ENCODE results near the gene PCSK9.
A peak's percentile ranks its signal among the peaks of the same experiment; 100 is the strongest.
"Not testable (repeated sequence)": the region's sequence is repeated elsewhere in the genome, so short reads cannot be mapped to it uniquely, and the experiment has no call there.

The PCSK9 gene

DNA sequence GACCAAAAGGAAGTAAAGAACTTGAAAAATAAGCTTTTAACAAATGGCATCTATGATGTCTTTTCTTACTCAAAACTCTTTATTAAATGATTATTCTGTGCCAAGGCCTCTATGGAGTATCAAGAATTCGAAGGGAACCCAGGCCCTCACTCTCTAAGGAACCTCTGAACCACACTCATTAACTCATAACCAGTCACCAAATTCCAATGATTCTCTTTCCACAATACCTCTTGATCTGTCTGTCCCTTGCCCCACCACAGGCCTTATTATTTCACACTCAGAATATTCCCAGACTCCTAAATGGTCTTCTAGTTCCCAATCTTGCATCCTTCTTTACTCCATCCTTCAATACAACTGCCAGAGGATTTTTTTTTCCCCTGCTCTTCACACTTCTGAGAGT, 37.0 kb downstream of the PCSK9 start:
- no peaks in the 10 kb centered on the region for H3K27me3 Mint-ChIP-seq
- H3K9me3 Mint-ChIP-seq: no peaks in the 10 kb centered on the region
- CTCF ChIA-PET: interaction anchor here (1.2 kb wide), 1 partner anchor 199 kb away, joined by 3 read pairs; no protein-coding TSS in a partner anchor
- H3K4me3 Mint-ChIP-seq: no peak overlapping the region
- no peak for DNase-seq
- peak overlapping the region; percentile 58 for H3K27ac Mint-ChIP-seq
- peaks cover 4% of the 10 kb centered on the region for H3K4me1 Mint-ChIP-seq
- H3K36me3 Mint-ChIP-seq: peaks cover 58% of the 10 kb centered on the region

DNA sequence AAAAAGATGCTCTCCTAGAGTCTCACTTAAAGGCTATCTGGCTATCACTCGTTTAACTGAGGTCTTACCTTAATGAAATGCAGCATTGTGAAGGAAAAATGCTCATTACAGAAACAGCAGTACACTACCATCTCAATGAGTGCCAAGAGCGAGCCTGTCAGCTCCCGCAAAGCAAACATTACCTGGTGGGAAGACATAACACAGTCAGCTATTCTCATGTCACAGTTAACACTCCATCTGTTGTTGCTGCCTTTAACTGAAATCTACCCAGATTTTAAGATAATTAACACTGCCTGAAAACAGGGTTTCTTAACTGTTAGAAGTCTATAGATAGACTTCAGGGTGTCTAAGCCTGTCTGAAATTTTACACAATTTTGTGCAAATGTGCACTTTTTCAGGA, 39.1 kb downstream of the PCSK9 start:
- Mint-ChIP-seq H3K4me3 (no peak overlapping the region), H3K9me3 (no peaks in the 10 kb centered on the region), H3K36me3 (peaks cover 53% of the 10 kb centered on the region), H3K27me3 (no peaks in the 10 kb centered on the region), H3K27ac (no peak overlapping the region), H3K4me1 (peaks cover 3% of the 10 kb centered on the region)
- no peak for DNase-seq
- CTCF ChIA-PET: no interaction called here

DNA sequence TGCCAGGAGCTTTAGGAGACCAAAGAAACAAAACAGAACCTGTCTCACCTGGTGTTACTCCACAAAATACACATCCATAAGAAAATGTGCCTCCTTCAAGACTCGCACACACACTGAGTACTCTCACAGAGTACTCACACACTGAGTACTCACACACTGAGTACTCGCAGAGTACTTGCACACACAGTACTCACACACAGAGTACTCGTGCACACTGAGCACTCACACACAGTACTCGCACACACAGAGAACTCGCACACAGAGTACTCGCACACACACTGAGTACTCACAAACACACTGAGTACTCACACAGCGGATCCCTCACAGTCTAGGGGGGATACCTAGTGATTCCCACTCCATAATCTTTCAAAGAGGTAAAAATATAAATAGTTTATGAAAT, 40.3 kb downstream of the PCSK9 start:
- Mint-ChIP-seq H3K4me1 (no peaks in the 10 kb centered on the region), H3K27ac (no peak overlapping the region), H3K36me3 (peaks cover 52% of the 10 kb centered on the region), H3K9me3 (no peaks in the 10 kb centered on the region), H3K27me3 (no peaks in the 10 kb centered on the region), H3K4me3 (no peak overlapping the region)
- CTCF ChIA-PET: no interaction called here
- DNase-seq: no peak

DNA sequence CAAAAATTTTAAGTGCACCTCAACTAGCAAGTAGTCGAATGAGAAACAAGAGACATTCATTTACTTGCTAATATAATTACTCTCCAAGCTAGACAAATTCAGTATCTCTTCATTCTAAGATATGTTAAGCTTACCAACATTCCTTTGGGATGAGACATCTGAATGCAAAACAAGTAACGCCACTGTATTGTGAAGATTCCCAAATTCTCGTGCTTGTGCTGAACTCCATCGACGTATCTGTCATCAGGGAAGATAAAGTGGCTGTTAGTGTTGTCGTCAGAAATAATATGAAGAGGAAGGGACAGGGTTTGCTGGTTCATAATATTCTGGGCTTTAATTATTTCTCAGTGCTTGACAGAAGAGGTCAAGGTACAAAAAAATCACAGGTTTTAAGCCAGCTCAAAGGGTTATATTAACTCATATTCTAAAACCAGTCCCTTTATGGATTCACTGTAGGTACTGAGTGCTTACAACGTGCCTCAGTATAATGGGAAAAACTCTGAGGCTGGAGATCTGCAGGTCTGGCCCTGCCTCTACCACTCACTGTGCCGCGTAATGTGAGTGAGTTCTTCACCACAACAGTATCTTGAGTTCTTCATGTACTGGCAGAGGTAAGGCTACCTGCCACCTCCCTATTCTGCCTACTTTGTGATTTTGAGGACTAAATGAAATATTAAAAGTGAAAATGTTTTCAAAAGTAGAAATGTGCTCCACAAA, 42.0 kb downstream of the PCSK9 start:
- no peaks in the 10 kb centered on the region for H3K4me1 Mint-ChIP-seq

DNA sequence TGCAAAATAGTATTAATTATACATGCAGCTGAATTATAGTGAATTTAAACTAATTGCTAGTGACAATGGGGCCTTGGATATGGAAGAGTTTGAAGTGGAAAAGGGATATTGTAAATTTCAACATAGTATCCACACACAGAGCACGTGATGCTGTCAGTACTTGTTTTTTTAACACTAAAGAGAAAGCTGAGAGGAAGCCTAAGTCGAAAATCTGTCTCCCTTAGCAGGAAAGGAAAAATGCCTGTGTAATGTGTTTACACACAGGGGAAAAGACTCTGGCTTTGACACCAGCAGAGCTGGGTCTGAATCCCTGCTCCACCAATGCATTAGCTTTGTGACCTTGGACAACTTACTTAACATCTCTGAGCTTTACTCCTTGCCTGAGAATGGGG, 42.6 kb downstream of the PCSK9 start:
- Mint-ChIP-seq H3K27me3 (no peaks in the 10 kb centered on the region), H3K27ac (no peak overlapping the region), H3K36me3 (peaks cover 47% of the 10 kb centered on the region), H3K4me3 (no peak overlapping the region), H3K4me1 (no peaks in the 10 kb centered on the region), H3K9me3 (no peaks in the 10 kb centered on the region)
- DNase-seq: no peak
- CTCF ChIA-PET: no interaction called here

More for the DNA sequence above, 42.0 kb downstream of the PCSK9 start:
- Mint-ChIP-seq H3K27ac (no peak overlapping the region), H3K27me3 (no peaks in the 10 kb centered on the region), H3K9me3 (no peaks in the 10 kb centered on the region), H3K4me3 (no peak overlapping the region), H3K36me3 (peaks cover 50% of the 10 kb centered on the region)
- no peak for DNase-seq
- CTCF ChIA-PET: interaction anchor here (0.6 kb wide), 1 partner anchor 40 kb away, joined by 3 read pairs; no protein-coding TSS in a partner anchor

DNA sequence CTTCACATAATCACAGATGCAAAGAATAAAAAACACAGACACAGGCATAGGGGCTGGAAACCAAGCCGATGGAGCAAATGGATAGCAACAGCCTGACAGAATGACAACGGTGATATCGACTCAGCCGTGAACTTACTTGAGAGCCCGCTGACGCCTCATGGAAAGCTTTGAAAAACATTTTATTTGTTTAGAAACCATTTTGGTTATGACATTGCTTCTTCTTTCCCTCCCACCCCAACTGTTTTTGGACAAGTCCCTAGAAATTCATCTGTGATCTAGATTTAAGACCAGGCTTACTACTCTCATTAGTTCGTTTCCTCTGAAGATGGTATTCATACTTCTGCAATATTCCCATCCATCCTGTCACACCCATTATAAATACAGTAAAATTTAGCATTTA, 44.9 kb downstream of the PCSK9 start:
- DNase-seq: no peak
- Mint-ChIP-seq H3K9me3 (no peaks in the 10 kb centered on the region), H3K36me3 (peaks cover 52% of the 10 kb centered on the region), H3K4me3 (no peak overlapping the region), H3K4me1 (peaks cover 8% of the 10 kb centered on the region), H3K27me3 (no peaks in the 10 kb centered on the region), H3K27ac (no peak overlapping the region)
- CTCF ChIA-PET: interaction anchor here (0.6 kb wide), 1 partner anchor 49 kb away, joined by 5 read pairs; no protein-coding TSS in a partner anchor

DNA sequence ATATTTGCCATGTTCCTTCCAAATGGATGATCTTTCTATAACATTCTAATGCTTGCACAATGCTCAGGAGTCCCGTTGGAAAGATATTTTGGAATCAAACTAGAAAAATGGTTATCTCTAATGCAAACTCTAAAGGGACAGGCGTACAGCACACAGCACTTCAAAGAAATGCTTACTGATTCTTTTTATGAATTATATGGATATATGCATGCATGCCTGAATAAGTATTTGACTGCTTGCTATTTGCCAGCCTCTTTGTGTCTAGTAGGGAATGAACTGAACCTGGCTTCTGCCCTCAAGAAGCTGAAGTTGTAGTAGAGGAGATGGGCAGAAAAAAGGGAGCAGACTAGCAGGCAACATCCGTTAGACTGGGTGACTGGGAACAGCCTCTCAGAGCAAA, 48.1 kb downstream of the PCSK9 start:
- Mint-ChIP-seq H3K36me3 (peaks cover 55% of the 10 kb centered on the region), H3K9me3 (no peaks in the 10 kb centered on the region), H3K27me3 (no peaks in the 10 kb centered on the region), H3K4me1 (peaks cover 14% of the 10 kb centered on the region), H3K4me3 (no peak overlapping the region), H3K27ac (no peak overlapping the region)
- DNase-seq: no peak
- CTCF ChIA-PET: no interaction called here

DNA sequence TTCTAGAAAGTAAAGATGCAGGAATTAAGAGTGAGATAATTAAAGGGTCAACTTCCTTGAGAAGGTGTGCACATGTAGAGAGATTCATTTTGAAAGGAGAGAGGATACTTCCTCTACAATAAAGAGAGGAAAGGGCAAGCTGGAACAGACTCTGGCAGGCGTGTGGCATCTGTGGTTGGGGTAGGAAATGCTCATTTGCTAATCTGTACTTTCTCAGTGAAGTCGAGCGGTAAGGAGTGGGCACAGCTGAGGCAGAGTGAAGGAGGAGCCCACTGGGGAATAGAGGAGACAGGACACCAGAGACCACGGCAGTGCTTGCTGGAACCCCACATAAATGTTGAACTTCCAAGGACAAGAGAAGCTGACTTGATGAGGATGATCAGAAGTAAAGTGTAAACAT, 49.1 kb downstream of the PCSK9 start:
- CTCF ChIA-PET: no interaction called here
- DNase-seq: no peak
- Mint-ChIP-seq H3K9me3 (no peaks in the 10 kb centered on the region), H3K27ac (no peak overlapping the region), H3K36me3 (peaks cover 62% of the 10 kb centered on the region), H3K4me3 (no peak overlapping the region), H3K27me3 (no peaks in the 10 kb centered on the region), H3K4me1 (peaks cover 14% of the 10 kb centered on the region)

DNA sequence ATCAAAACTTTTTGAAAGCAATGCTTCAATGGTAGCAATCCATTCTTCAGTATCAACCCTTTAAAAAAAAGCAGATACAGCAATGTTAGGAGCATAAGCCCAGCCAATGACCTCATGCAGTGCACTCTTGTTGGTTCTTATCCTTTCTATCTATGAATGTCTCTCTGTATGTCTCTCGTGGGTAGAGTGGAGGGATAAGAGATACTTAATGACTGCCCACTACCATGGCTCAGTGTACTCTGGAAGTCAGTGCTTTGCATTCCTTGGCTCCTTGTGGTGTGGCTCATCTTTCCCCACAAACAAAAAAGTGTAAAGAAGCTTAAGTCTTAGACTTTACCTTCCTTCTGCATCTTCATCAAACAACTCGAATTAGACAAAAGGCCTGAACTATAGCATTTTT, 50.3 kb downstream of the PCSK9 start:
- no peaks in the 10 kb centered on the region for H3K9me3 Mint-ChIP-seq
- DNase-seq: no peak
- H3K36me3 Mint-ChIP-seq: peaks cover 61% of the 10 kb centered on the region
- CTCF ChIA-PET: no interaction called here
- peaks cover 14% of the 10 kb centered on the region for H3K4me1 Mint-ChIP-seq
- H3K27me3 Mint-ChIP-seq: no peaks in the 10 kb centered on the region
- H3K4me3 Mint-ChIP-seq: no peak overlapping the region
- H3K27ac Mint-ChIP-seq: no peak overlapping the region

DNA sequence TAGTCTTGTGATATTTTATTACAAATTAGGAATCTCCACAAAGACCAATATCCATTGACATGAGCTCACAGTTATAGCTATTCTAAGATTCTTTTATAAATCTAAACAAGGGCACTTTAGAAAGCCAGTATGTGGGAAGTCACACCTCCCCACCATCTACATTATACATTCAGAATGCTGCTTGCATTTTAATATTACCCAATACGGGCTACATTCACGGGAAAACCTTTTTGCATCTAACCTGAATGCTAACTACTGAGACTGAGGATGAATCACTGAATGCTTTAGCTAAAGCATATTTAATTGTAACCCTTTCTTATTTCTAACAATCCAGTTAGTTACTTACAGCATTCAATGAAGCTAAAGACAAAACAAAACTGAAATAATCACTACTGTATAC, 53.1 kb downstream of the PCSK9 start:
- Mint-ChIP-seq H3K27ac (no peak overlapping the region), H3K4me3 (no peak overlapping the region), H3K9me3 (no peaks in the 10 kb centered on the region), H3K36me3 (peaks cover 67% of the 10 kb centered on the region), H3K27me3 (no peaks in the 10 kb centered on the region), H3K4me1 (peaks cover 14% of the 10 kb centered on the region)
- DNase-seq: no peak
- CTCF ChIA-PET: no interaction called here

DNA sequence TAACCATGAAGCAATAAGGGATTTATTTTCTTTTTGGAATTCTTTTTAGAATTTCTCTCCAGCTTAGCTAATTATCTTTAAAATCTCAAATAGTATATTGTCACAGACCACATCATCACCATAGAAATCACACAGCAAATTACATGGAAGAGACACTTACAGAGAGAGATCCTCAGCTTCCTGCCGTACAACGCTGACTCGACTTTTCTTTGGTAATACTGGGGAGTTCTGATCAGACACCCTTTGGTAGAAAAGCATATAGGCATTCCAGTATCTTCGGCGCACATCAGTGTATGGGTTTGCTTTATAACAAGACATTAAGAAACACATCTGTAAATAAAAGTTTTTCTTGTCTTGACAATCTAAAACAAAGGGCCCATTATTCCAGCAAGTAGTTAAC, 55.7 kb downstream of the PCSK9 start:
- Mint-ChIP-seq H3K27ac (no peak overlapping the region), H3K36me3 (peaks cover 63% of the 10 kb centered on the region), H3K9me3 (no peaks in the 10 kb centered on the region), H3K27me3 (no peaks in the 10 kb centered on the region), H3K4me1 (no peaks in the 10 kb centered on the region), H3K4me3 (no peak overlapping the region)
- no peak for DNase-seq
- CTCF ChIA-PET: no interaction called here

DNA sequence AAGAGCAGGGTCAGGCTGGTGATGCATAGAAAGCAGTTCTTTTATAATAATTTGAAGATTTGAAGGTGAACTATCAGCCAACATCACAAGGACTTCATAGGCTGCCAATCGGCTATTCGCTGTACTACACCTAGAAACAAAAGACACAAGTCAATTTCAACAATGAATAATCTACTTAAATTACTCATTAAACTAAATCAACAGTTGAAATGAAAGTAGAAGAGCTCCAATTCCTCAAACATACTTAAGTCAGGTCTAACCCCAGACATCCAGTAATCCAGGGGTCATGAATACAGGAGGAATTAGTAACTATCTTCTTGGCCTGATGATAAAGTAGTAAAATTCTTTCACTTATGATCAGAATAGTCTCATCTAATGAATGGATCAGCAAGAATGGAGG, 64.5 kb downstream of the PCSK9 start:
- Mint-ChIP-seq H3K4me3 (no peak overlapping the region), H3K4me1 (no peaks in the 10 kb centered on the region), H3K27me3 (no peaks in the 10 kb centered on the region), H3K36me3 (peaks cover 42% of the 10 kb centered on the region), H3K27ac (no peak overlapping the region), H3K9me3 (no peaks in the 10 kb centered on the region)
- DNase-seq: no peak
- CTCF ChIA-PET: no interaction called here

DNA sequence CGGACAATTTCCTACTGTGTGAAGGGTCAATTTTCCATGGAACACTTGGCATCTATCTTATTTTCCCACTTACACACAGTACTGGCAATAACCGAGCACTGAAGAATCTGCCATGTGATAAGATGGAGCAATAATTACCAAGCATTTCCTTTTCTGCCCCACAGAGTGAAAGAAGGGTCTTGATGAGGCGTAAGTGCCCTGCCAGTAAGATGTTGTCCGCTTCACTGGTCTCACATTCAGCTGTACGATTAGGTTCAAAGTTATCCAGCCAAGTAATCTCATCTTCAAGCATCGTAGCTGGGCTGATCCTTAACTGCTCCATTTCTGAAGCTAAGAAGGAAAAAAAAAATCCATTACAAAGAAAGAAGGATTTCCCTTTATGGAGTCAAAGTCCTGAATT, 67.8 kb downstream of the PCSK9 start:
- no peak overlapping the region for H3K27ac Mint-ChIP-seq
- no peak for DNase-seq
- no peaks in the 10 kb centered on the region for H3K9me3 Mint-ChIP-seq
- no peaks in the 10 kb centered on the region for H3K27me3 Mint-ChIP-seq
- H3K4me1 Mint-ChIP-seq: no peaks in the 10 kb centered on the region
- H3K4me3 Mint-ChIP-seq: no peak overlapping the region
- H3K36me3 Mint-ChIP-seq: peaks cover 41% of the 10 kb centered on the region
- CTCF ChIA-PET: interaction anchor here (0.6 to 0.7 kb wide), 2 partner anchors 10 to 176 kb away, joined by 3 read pairs; no protein-coding TSS in a partner anchor

DNA sequence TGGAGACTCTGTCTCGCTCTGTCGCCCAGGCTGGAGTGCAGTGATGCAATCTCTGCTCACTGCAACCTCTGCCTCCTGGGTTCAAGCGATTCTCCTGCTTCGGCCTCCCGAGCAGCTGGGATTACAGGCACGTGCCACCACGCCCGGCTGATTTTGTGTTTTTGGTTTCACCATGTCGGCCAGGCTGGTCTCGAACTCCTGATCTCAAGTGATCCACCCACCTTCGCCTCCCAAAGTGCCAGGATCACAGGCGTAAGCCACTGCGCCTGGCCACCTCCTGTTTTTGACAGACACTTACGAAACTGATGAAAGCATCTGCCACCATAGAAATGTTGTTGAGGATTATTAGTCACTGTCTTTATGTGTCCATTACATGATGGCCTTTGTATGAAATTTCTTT, 69.7 kb downstream of the PCSK9 start:
- peaks cover 16% of the 10 kb centered on the region for H3K9me3 Mint-ChIP-seq
- H3K36me3 Mint-ChIP-seq: peaks cover 49% of the 10 kb centered on the region
- H3K27me3 Mint-ChIP-seq, H3K4me1 Mint-ChIP-seq, H3K27ac Mint-ChIP-seq, CTCF ChIA-PET, DNase-seq, H3K4me3 Mint-ChIP-seq: not testable (repeated sequence)
